Nephron (organoid): ENCODE measurements around the gene DCAF12L1.

Experiments
- H3K27ac Mint-ChIP-seq, 3 experiments: 2 replicates each; pipeline ENCODE4 v1.8.0; 2020; ENCODE audit warnings: mixed read lengths in 3 of 3, mild to moderate bottlenecking in 2 of 3, moderate library complexity in 1 of 3
- H3K27me3 Mint-ChIP-seq: 2 replicates; pipeline ENCODE4 v1.8.0; 2021; ENCODE audit warnings: low read depth, mild to moderate bottlenecking, moderate library complexity, mixed read lengths
- H3K36me3 Mint-ChIP-seq: 2 replicates; pipeline ENCODE4 v1.8.0; 2020; ENCODE audit warnings: low read depth, mixed read lengths
- H3K4me1 Mint-ChIP-seq: 2 replicates; pipeline ENCODE4 v1.8.0; 2020; ENCODE audit warnings: mixed read lengths
- H3K4me3 Mint-ChIP-seq, 3 experiments: 2 replicates each; pipeline ENCODE4 v1.8.0; 2020; ENCODE audit warnings: mild to moderate bottlenecking in 3 of 3, mixed read lengths in 3 of 3, moderate library complexity in 2 of 3
- H3K9me3 Mint-ChIP-seq: 2 replicates; pipeline ENCODE4 v1.8.0; 2020; ENCODE audit warnings: mixed read lengths
- TF ChIP-seq, protein P1 (sequence below), 3 experiments: fragments of 200-600 bp; sonication (generic); IDR thresholded peaks; one replicate each; pipeline ENCODE4 v1.5.0; 2021; ENCODE audit warnings: antibody characterized with exemption in 3 of 3; ENCODE audit not compliant: unreplicated experiment in 3 of 3

The DCAF12L1 gene

DNA sequence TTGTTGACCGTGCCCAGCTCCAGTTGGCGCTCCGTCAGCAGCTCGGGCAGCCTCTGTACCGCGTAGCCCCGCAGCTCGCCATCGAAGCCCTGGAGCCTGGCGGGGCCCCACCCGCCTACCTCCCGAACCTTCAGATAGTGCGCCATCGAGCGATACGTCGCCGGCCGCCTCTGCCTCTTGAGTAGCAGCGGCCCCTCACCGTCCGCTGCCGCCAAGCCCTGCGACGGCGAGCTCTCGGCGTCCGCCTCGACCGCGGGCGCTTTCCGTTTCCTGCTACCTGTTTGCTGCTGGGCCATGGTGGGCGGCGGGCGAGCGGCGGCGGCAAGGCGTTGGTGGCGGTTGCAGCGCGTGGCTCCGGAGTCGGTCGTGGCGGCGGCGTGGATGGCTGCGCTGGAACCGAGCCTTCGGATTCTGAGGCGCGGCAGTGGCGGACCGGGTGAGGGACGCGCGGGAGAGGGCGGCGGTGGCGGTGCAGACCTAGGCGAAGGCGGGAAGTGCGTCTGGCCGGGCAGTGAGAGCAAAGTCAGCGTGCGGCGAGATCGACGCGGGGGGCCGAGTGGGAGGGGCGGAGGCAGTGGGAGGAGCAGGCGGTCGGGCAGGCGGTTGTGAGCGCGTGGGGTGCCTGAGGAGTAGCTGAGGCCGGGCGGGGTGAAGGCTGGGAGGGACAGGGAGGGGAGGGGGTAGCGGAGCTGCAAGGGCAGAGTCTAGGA is at the start of gene DCAF12L1:
DCAF12L1 (minus strand) TSS at position 502 of the 710 bp plus-strand sequence; CDS start at position 296, 206 bp downstream.
- H3K36me3 Mint-ChIP-seq = no peaks in the 10 kb centered on the region
- peaks cover 19% of the 10 kb centered on the region for H3K27me3 Mint-ChIP-seq
- TF ChIP-seq, protein P1, sequence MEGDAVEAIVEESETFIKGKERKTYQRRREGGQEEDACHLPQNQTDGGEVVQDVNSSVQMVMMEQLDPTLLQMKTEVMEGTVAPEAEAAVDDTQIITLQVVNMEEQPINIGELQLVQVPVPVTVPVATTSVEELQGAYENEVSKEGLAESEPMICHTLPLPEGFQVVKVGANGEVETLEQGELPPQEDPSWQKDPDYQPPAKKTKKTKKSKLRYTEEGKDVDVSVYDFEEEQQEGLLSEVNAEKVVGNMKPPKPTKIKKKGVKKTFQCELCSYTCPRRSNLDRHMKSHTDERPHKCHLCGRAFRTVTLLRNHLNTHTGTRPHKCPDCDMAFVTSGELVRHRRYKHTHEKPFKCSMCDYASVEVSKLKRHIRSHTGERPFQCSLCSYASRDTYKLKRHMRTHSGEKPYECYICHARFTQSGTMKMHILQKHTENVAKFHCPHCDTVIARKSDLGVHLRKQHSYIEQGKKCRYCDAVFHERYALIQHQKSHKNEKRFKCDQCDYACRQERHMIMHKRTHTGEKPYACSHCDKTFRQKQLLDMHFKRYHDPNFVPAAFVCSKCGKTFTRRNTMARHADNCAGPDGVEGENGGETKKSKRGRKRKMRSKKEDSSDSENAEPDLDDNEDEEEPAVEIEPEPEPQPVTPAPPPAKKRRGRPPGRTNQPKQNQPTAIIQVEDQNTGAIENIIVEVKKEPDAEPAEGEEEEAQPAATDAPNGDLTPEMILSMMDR (IDR thresholded peaks at IDR 0.05; ENCODE audit: unreplicated experiment in 3 of 3) = no peak
- peaks cover 20% of the 10 kb centered on the region for H3K9me3 Mint-ChIP-seq
- peaks cover 4% of the 10 kb centered on the region for H3K4me1 Mint-ChIP-seq
- H3K27ac Mint-ChIP-seq = no peak within 1 kb of the TSS
- peak within 1 kb of the TSS; percentile 65 to 79 (median 77) for H3K4me3 Mint-ChIP-seq

DNA sequence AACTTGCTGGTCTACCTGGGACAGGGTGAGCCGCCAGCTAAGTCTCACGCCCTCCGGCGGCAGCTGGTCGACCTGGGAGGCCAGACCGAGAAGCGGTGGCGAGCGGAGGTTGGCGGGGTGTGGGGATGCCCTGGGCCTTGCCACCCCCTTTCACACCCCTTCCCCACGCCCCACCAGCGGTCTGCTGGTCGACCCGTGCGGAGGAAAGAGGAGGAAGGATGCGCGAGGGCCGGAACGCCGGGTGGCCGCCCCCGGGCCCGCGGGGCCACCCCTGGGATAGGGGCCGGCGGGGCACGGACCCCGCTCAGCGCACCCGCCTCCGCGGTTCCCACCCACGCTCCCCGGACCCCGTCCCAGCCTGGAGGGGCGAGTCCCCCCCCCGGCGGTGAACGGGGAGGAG is 28.3 kb upstream of the DCAF12L1 start:
- H3K9me3 Mint-ChIP-seq = no peaks in the 10 kb centered on the region
- no peak overlapping the region for H3K4me3 Mint-ChIP-seq
- H3K36me3 Mint-ChIP-seq = no peaks in the 10 kb centered on the region
- TF ChIP-seq, protein P1 (IDR thresholded peaks at IDR 0.05; ENCODE audit: unreplicated experiment in 3 of 3) = no peak
- H3K27me3 Mint-ChIP-seq = no peaks in the 10 kb centered on the region
- no peak overlapping the region for H3K27ac Mint-ChIP-seq
- no peaks in the 10 kb centered on the region for H3K4me1 Mint-ChIP-seq

DNA sequence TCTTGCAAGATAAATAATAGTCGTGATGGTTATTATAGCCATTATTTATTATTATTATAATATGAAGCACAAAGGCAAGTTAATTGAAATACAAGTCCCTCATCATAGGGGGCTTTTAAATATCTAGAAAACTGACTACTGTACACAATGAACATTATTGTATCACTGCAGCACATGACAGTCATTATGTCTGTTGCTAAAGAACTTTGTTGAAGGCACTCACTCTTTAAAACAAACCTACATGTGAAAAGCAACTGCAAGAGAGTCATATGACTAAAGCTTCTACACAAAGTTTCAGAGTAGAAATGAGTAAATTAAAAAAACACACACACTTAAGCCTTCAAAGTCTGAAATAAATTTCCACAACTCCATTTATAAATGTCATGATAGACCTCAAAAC is 23.3 kb upstream of the DCAF12L1 start:
- no peak overlapping the region for H3K4me3 Mint-ChIP-seq
- no peaks in the 10 kb centered on the region for H3K27me3 Mint-ChIP-seq
- H3K4me1 Mint-ChIP-seq = no peaks in the 10 kb centered on the region
- H3K9me3 Mint-ChIP-seq = no peaks in the 10 kb centered on the region
- no peak overlapping the region for H3K27ac Mint-ChIP-seq
- TF ChIP-seq, protein P1 (IDR thresholded peaks at IDR 0.05; ENCODE audit: unreplicated experiment in 3 of 3) = no peak
- H3K36me3 Mint-ChIP-seq = no peaks in the 10 kb centered on the region

DNA sequence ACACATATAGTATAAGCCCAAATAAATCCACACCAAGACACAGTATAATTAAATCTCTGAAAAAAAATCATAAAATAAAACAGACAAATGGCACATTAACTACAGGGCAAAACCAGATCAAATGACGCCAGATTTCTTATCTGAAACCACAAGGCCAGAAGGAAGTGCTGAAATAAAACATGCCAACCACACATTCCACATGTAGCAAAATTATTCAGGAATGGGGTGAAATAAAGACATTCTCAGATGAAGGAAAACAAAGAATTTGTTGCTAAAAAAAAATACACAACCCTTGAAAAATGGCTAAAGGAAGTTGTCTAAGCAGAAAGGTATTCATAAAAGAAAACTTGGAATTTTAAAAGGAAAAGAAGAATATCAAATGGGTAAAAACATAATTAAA is 4.5 kb upstream of the DCAF12L1 start:
- TF ChIP-seq, protein P1 (IDR thresholded peaks at IDR 0.05; ENCODE audit: unreplicated experiment in 3 of 3) = no peak
- H3K36me3 Mint-ChIP-seq = no peaks in the 10 kb centered on the region
- H3K4me1 Mint-ChIP-seq = no peaks in the 10 kb centered on the region
- no peak overlapping the region for H3K4me3 Mint-ChIP-seq
- H3K27me3 Mint-ChIP-seq = peaks cover 12% of the 10 kb centered on the region
- no peak overlapping the region for H3K27ac Mint-ChIP-seq
- H3K9me3 Mint-ChIP-seq = peaks cover 14% of the 10 kb centered on the region

DNA sequence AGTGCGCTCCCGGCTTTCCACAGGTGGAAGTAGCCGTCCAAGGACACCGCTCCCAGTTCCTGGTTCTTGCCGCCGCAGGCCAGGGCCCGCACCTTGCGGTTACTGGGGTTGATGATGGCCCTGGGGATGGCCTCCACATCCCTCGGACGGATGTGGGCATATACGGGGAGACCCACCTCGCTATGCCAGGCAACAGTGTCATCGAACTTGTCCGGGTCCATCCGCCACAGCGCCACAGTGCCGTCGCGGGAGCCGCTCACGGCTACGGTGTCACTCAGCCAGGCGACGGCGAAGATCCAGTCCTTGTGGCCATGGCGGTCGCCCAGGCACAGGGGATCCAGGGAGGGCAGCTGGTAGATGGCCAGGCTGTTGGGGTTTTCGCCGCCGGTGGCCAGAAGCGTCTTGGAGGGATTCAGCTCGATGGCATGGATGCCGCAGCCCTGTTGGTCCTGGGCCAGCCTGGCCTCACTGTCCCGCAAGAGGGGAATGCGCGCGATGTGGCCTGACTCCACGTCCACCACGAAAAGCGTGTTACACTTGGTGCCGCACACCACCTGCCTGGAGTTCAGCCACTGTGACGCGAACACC is 795 bp downstream of the DCAF12L1 start:
- peaks cover 4% of the 10 kb centered on the region for H3K4me1 Mint-ChIP-seq
- TF ChIP-seq, protein P1 (IDR thresholded peaks at IDR 0.05; ENCODE audit: unreplicated experiment in 3 of 3) = no peak
- peaks cover 19% of the 10 kb centered on the region for H3K27me3 Mint-ChIP-seq
- no peaks in the 10 kb centered on the region for H3K36me3 Mint-ChIP-seq
- H3K4me3 Mint-ChIP-seq = peak overlapping the region in 2 of 3 experiments; percentile 25 to 54
- peaks cover 17% of the 10 kb centered on the region for H3K9me3 Mint-ChIP-seq
- H3K27ac Mint-ChIP-seq = no peak overlapping the region
